Smooth muscle cell (in vitro differentiated cells): ENCODE data around the gene FARP1. TPM values are rescaled to one million over a fixed set of nuclear protein-coding genes. Genes with fewer than 3 reads are reported as not detected.

ENCODE experiments used
- DNase-seq: peaks from one replicate; lab custom pipeline; 2025; ENCODE audit not compliant: unreplicated experiment; lab: John Stamatoyannopoulos, UW
- H2AFZ ChIP-seq: fragments of 200-600 bp; sonication (generic); 2 replicates; pipeline ENCODE4 v1.6.0; 2016; ENCODE audit warnings: antibody characterized with exemption, low read depth, mild to moderate bottlenecking
- H3F3A ChIP-seq: fragments of 200-600 bp; sonication (generic); 2 replicates; pipeline ENCODE4 v1.6.0; 2017; ENCODE audit warnings: antibody characterized with exemption, low read depth
- H3K27ac ChIP-seq: fragments of 200-600 bp; sonication (generic); 2 replicates; pipeline ENCODE4 v1.5.1; 2016; ENCODE audit warnings: low read depth, mild to moderate bottlenecking
- H3K27me3 ChIP-seq: fragments of 200-600 bp; sonication (generic); 2 replicates; pipeline ENCODE4 v1.6.1; 2016; ENCODE audit warnings: low read depth, mild to moderate bottlenecking
- H3K36me3 ChIP-seq: fragments of 200-600 bp; sonication (generic); 2 replicates; pipeline ENCODE4 v1.5.1; 2016; ENCODE audit warnings: low read depth
- H3K4me1 ChIP-seq: fragments of 200-600 bp; sonication (generic); 2 replicates; pipeline ENCODE4 v1.5.1; 2016; ENCODE audit warnings: low read depth
- H3K4me2 ChIP-seq: fragments of 200-600 bp; sonication (generic); 2 replicates; pipeline ENCODE4 v1.6.0; 2016; ENCODE audit warnings: mild to moderate bottlenecking
- H3K4me3 ChIP-seq: fragments of 200-600 bp; sonication (generic); 2 replicates; pipeline ENCODE4 v1.5.1; 2016; ENCODE audit warnings: mild to moderate bottlenecking
- H3K79me2 ChIP-seq: fragments of 200-600 bp; sonication (generic); 2 replicates; pipeline ENCODE4 v1.6.0; 2016; ENCODE audit warnings: low read depth, mild to moderate bottlenecking
- H3K9ac ChIP-seq: fragments of 200-600 bp; sonication (generic); 2 replicates; pipeline ENCODE4 v1.6.0; 2016; ENCODE audit warnings: low read depth
- H3K9me3 ChIP-seq: fragments of 200-600 bp; sonication (generic); replicated peaks from 2 replicates; pipeline ENCODE4 v1.5.1; 2016; ENCODE audit warnings: low read depth
- H4K20me1 ChIP-seq: fragments of 200-600 bp; sonication (generic); 2 replicates; pipeline ENCODE4 v1.6.0; 2016; ENCODE audit warnings: low read depth
- CTCF ChIP-seq: fragments of 200-600 bp; sonication (generic); IDR thresholded peaks from 2 replicates; pipeline ENCODE4 v1.5.1; 2017; ENCODE audit warnings: borderline replicate concordance, mild to moderate bottlenecking, antibody characterized with exemption; ENCODE audit not compliant: insufficient read depth, poor library complexity, severe bottlenecking
- WGBS: methylation state at CpG from one replicate; pipeline ENCODE4 v1.1.7; 2016; ENCODE audit warnings: low lambda C conversion rate; 5-methylcytosine and 5-hydroxymethylcytosine counted together
- polyA plus RNA-seq: library from polyadenylated mRNA; unstranded; fragments of >200 nt; fragmentation: Nextera tagmentation; extraction: Ambion mirVana; gene quantifications from 2 replicates; pipeline ENCODE4 v1.2.1, GENCODE V29; 2016
- total RNA-seq: library from RNA; depleted of rRNA; stranded (reverse); fragments of >200 nt; gene quantifications from 2 replicates; pipeline ENCODE4 v1.2.3, GENCODE V29; 2014

FARP1 gene
- total and polyA plus RNA-seq, 2 experiments from 2014 or later = 59.4 to 104 TPM

- Histone ChIP-seq H3K36me3 (no peaks in the 10 kb centered on the region), H4K20me1 (no peaks in the 10 kb centered on the region), H3K4me3 (no peak overlapping the region), H3K4me1 (peaks cover 25% of the 10 kb centered on the region), H2AFZ (no peak overlapping the region), H3K9me3 (no peaks in the 10 kb centered on the region), H3K79me2 (peaks cover 47% of the 10 kb centered on the region), H3K9ac (no peak overlapping the region), H3K4me2 (no peak overlapping the region), H3K27me3 (no peaks in the 10 kb centered on the region), H3F3A (peaks cover 14% of the 10 kb centered on the region), H3K27ac (peak overlapping the region; percentile 86)
- WGBS = 94% methylated on average over 4 of the region's 4 CpGs
- no peak for TF ChIP-seq CTCF
- no peak for DNase-seq
These were observed 162.8 kb downstream of the FARP1 start for GRCh38 chr13:98305670-98306069.

GRCh38 chr13:98307463-98308085 is 164.7 kb downstream of the FARP1 start:
- Histone ChIP-seq H2AFZ (no peak overlapping the region), H3K27me3 (no peaks in the 10 kb centered on the region), H3K27ac (peak overlapping the region; percentile 86), H3K79me2 (peaks cover 55% of the 10 kb centered on the region), H3K4me3 (peak overlapping the region; percentile 8), H3F3A (peaks cover 13% of the 10 kb centered on the region), H3K36me3 (no peaks in the 10 kb centered on the region), H3K4me2 (peak overlapping the region; percentile 26), H3K9me3 (no peaks in the 10 kb centered on the region), H3K4me1 (peaks cover 12% of the 10 kb centered on the region), H4K20me1 (no peaks in the 10 kb centered on the region), H3K9ac (peak overlapping the region; percentile 39)
- 21% methylated on average over 16 of the region's 16 CpGs for WGBS
- no peak for DNase-seq
- no peak for TF ChIP-seq CTCF

GRCh38 chr13:98308086-98308911 is 165.4 kb downstream of the FARP1 start:
- Histone ChIP-seq H3K4me3 (no peak overlapping the region), H3K9me3 (no peaks in the 10 kb centered on the region), H3K79me2 (peaks cover 49% of the 10 kb centered on the region), H2AFZ (no peak overlapping the region), H3K4me2 (peak overlapping the region; percentile 45), H3K36me3 (no peaks in the 10 kb centered on the region), H3K27ac (peak overlapping the region; percentile 86), H3K4me1 (peaks cover 11% of the 10 kb centered on the region), H4K20me1 (no peaks in the 10 kb centered on the region), H3K9ac (peak overlapping the region; percentile 6), H3F3A (peaks cover 13% of the 10 kb centered on the region), H3K27me3 (no peaks in the 10 kb centered on the region)
- no peak for DNase-seq
- WGBS = 66% methylated on average over 20 of the region's 20 CpGs
- TF ChIP-seq CTCF = no peak
